Psoas muscle (tissue), 8 donors: ENCODE results near the gene GADD45G. TPM values are rescaled to one million over a fixed set of nuclear protein-coding genes. Genes with fewer than 3 reads are reported as not detected.

ENCODE experiments used
- ATAC-seq, 4 donors: fragments of 200-7000 bp; cut with Tn5 transposase; one replicate each; pipeline ENCODE4 v1.9.1; 2020; ENCODE audit warnings: moderate library complexity in 3 of 4, mild to moderate bottlenecking in 2 of 4
- DNase-seq, 2 donors: peaks; one replicate each; pipeline ENCODE4 v3.0.0-alpha.2; 2020
- H3K27ac ChIP-seq: fragments of 200-600 bp; one replicate; pipeline ENCODE4 v1.8.0; 2022
- H3K27me3 ChIP-seq, 3 donors: fragments of 200-600 bp in 1 of 3; one replicate each; pipeline versions ENCODE4 v1.6.1 to v1.8.0; 2013 to 2022; ENCODE audit warnings: low read length in 2 of 3, mild to moderate bottlenecking in 2 of 3, moderate library complexity in 1 of 3; ENCODE audit not compliant: insufficient read depth in 3 of 3
- H3K36me3 ChIP-seq, 2 donors: fragments of 200-600 bp in 1 of 2; one replicate each; pipeline versions ENCODE4 v1.6.1 to v1.8.0; 2013 to 2022; ENCODE audit warnings: low read depth in 1 of 2, mild to moderate bottlenecking in 1 of 2, moderate library complexity in 1 of 2; ENCODE audit not compliant: insufficient read depth in 1 of 2
- H3K4me1 ChIP-seq: fragments of 200-600 bp; one replicate; pipeline ENCODE4 v1.8.0; 2022
- H3K4me3 ChIP-seq: fragments of 200-600 bp; one replicate; pipeline ENCODE4 v1.8.0; 2022; ENCODE audit warnings: mild to moderate bottlenecking
- H3K9me3 ChIP-seq: fragments of 200-600 bp; one replicate; pipeline ENCODE4 v1.8.0; 2022
- CTCF ChIP-seq: fragments of 200-600 bp; IDR thresholded peaks from one replicate; pipeline ENCODE4 v1.8.0; 2022; ENCODE audit warnings: antibody characterized with exemption
- whole genome bisulfite sequencing, 3 donors: extraction: QIAGEN DNeasy Blood & Tissue Kit; methylation state at CpG; one replicate each; pipeline versions ENCODE4 v1.1.6 to v1.1.7; 2013; 5-methylcytosine and 5-hydroxymethylcytosine counted together
- intact Hi-C, 2 donors: fragments of 100-400 bp; cut with DNase I; formaldehyde crosslinking; loops; one replicate each; pipeline versions ENCODE4 v1.11.0 to v1.14.2; 2022
- polyA plus RNA-seq, 3 donors: library from polyadenylated mRNA; stranded (reverse); fragments of 200-250 nt; gene quantifications; one replicate each; pipeline ENCODE4 v1.2.3, GENCODE V29; 2013
- total RNA-seq, 4 donors: library from RNA; stranded (reverse); fragmentation: NEBNext Ultra II Directional in 2 of 4; extraction: Animal tissue kit (Norgen Biotek cat#: 25700) in 2 of 4; gene quantifications; one replicate each; pipeline versions ENCODE4 v1.2.1 to v1.2.4, GENCODE V29; 2021 to 2023
- donor health status: healthy with polysubstance abuse.
- donor health status: DM: no; HTN: no; CAD: no; lungs with moderate emphysema.
- donor health status: Bipolar disorder and iron deficiency.
- donor health status: healthy.
- donor health status: DM: yes; HTN: yes; CAD: no.
- donor health status: DM: no; HTN: no; CAD: no.
- donor health status: DM: no; HTN: no; CAD: no.
- donor health status: DM: yes; HTN: yes; CAD: no.

Gene GADD45G
- total and polyA plus RNA-seq, 7 donors = 2.4 to 288 (median 30.7) TPM

GRCh38 chr9:89606049-89606623 lies 1.3 kb downstream of the GADD45G start:
- intact Hi-C loops = loop anchor here (5.0 to 10.0 kb wide), 3 partner anchors 51 to 399 kb away; no protein-coding TSS in a partner anchor
- 10 to 16% (median 13%) methylated on average over 37 to 40 of the region's 40 CpGs for WGBS, 3 donors

DNA sequence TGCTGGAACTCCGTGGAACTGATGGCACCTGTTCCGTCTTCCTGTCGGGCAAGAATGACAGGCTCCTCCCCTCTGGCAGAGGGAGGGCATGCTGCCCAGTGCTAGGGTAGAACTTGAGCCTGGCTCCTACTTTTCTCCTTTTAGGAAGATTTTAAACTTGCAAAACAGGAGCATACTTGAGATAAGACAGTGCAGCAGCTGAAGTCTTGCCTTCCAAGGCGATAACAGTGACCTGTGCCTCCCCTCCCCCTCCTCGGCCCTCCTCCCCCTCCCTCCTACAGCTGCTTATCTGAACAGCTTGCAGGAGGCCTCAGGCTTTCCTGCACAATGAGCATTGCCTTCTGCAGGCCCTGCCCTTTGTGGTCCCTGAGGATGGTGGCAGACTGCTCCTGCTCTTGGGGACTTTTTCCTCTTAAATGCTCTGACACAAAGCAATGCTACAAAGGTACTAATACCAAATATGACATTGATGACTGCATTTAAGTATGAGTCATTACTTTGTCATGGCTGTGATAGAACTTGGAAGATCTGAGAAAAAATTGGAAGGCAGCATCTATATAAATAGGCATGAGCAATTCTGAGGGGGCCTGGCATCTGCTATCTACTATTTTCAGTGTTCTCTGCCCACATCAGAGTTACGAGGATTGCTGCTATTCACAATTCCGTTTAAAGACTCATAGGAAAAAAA lies 2.0 kb downstream of the GADD45G start:
- TF ChIP-seq CTCF = no peak
- DNase-seq (peak; percentile 55 to 72), ATAC-seq (peak; percentile 21 to 66 (median 38))
- WGBS, 3 donors = 13 to 36% (median 18%) methylated on average over 7 of the region's 7 CpGs
- intact Hi-C loops = loop anchor here (5.0 to 10.0 kb wide), 3 partner anchors 51 to 398 kb away; no protein-coding TSS in a partner anchor
- H3K27me3 ChIP-seq = no peaks in the 10 kb centered on the region
- peaks cover 40% of the 10 kb centered on the region for H3K4me1 ChIP-seq
- H3K4me3 ChIP-seq = peak overlapping the region; percentile 82
- H3K36me3 ChIP-seq = no peaks in the 10 kb centered on the region
- no peaks in the 10 kb centered on the region for H3K9me3 ChIP-seq
- H3K27ac ChIP-seq = peak overlapping the region; percentile 93

More at GRCh38 chr9:89606049-89606623, 1.3 kb downstream of the GADD45G start:
- Histone ChIP-seq H3K4me1 (peaks cover 40% of the 10 kb centered on the region), H3K27ac (peak overlapping the region; percentile 93), H3K36me3 (no peaks in the 10 kb centered on the region), H3K27me3 (no peaks in the 10 kb centered on the region), H3K4me3 (peak overlapping the region; percentile 82), H3K9me3 (no peaks in the 10 kb centered on the region)
- DNase-seq = peak; percentile 81 to 87
- no peak for TF ChIP-seq CTCF
- peak; percentile 47 to 78 (median 61) for ATAC-seq

GRCh38 chr9:89608641-89609335 lies 4.0 kb downstream of the GADD45G start:
- no peaks in the 10 kb centered on the region for H3K36me3 ChIP-seq
- 48 to 63% (median 51%) methylated on average over 3 of the region's 3 CpGs for WGBS, 3 donors
- TF ChIP-seq CTCF = no peak
- ATAC-seq (peak in 1 of 4 donors; percentile 22), DNase-seq (no peak)
- intact Hi-C loops = loop anchor here (5.0 to 10.0 kb wide), 3 partner anchors 49 to 396 kb away; no protein-coding TSS in a partner anchor
- H3K4me1 ChIP-seq = peaks cover 32% of the 10 kb centered on the region
- peak overlapping the region; percentile 93 for H3K27ac ChIP-seq
- H3K4me3 ChIP-seq = no peak overlapping the region
- peaks cover 0 to 2% (median 0%) of the 10 kb centered on the region in 3 donors for H3K27me3 ChIP-seq
- no peaks in the 10 kb centered on the region for H3K9me3 ChIP-seq

DNA sequence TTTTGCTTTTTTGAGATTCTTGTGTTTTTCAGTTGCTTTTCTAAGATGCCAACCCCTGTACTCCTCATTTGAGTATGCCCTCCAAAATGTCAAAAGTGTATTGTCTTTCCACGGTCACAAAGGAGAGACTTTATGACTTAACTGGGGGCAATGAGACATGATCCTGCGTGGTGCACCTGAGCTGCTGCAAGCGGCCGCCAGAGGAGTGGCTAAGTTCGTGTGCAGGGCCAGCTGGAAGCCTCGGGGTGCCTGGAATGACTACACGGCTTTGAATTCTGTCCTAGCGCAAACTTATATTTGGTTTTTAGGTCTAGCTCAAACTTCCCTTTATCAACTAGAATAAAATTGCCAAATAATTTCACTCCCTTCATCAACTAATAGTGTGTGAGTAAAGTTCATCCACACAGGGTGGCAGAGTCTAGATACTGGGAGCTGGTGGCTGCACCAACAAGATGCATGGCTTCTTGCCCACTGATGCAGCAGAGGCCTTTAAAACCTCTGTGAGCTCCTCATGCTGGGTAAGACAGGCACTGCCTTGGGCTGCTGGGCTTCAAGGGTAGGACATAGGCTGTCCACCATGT lies 4.7 kb downstream of the GADD45G start:
- Histone ChIP-seq H3K27me3 (peaks cover 0 to 2% (median 0%) of the 10 kb centered on the region in 3 donors), H3K4me3 (no peak overlapping the region), H3K4me1 (peaks cover 30% of the 10 kb centered on the region), H3K27ac (peak overlapping the region; percentile 93), H3K36me3 (no peaks in the 10 kb centered on the region), H3K9me3 (no peaks in the 10 kb centered on the region)
- ATAC-seq = peak in 2 of 4 donors; percentile 27 to 41
- 30 to 58% (median 34%) methylated on average over 8 of the region's 8 CpGs for WGBS, 3 donors
- DNase-seq = peak in 1 of 2 donors; percentile 72
- no peak for TF ChIP-seq CTCF
- intact Hi-C loops = loop anchor here (5.0 to 10.0 kb wide), 3 partner anchors 48 to 395 kb away; no protein-coding TSS in a partner anchor
